Glomerular visceral epithelial cell (primary cell): ENCODE measurements around the gene RIBC1.
"Not testable (repeated sequence)": the region's sequence is repeated elsewhere in the genome, so short reads cannot be mapped to it uniquely, and the experiment has no call there.

Experiments
- DNase-seq: peaks from one replicate; pipeline ENCODE4 v3.0.0-alpha.2; 2016; ENCODE audit errors: extremely low spot score

Gene RIBC1

DNA sequence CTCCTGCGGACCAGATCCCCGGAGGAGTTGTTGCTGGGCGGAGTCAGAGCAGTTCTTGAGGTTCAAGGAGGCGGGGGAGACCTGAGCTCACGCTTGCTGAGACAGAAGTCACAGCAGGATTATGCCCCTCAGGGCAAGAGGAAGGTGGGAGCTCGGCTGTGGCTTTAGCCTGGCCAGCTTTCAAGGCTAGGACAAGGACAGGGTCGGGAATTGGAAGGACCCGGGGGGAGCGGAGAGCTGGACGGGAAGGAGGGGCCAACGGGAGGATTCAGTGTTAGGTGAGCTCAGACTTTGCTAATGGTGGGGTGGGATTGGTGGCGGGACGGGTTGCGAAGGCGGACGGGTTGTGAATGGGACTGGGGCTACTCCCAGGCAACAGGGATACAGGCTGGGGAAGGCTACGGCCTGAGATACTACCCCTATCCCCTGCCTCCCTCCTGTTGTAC lies at the start of gene RIBC1:
Gene RIBC1, plus strand, starts transcription at position 13 of the 446 bp plus-strand sequence. CDS start 3,404 bp downstream, outside the sequence.
- DNase-seq = no peak

DNA sequence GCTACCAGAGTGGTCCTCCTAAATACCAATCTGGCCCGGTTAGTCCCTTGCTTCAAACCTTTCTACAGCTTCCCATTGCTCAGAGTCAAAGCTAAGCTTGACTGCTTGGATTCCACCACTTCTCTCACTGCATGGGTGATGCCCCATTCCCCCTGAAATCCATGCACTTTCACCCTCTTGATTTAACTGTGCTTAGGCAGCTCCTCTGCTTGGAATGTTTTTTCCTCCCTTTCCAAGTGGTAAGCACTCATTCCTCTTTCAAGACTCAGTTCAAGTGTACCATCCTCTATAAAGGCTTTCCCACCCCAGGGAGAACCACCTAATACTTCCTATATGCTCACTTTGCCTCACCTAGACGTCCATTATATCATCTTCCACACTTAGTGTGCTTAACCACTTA lies 49.4 kb upstream of the RIBC1 start:
- DNase-seq = no peak

DNA sequence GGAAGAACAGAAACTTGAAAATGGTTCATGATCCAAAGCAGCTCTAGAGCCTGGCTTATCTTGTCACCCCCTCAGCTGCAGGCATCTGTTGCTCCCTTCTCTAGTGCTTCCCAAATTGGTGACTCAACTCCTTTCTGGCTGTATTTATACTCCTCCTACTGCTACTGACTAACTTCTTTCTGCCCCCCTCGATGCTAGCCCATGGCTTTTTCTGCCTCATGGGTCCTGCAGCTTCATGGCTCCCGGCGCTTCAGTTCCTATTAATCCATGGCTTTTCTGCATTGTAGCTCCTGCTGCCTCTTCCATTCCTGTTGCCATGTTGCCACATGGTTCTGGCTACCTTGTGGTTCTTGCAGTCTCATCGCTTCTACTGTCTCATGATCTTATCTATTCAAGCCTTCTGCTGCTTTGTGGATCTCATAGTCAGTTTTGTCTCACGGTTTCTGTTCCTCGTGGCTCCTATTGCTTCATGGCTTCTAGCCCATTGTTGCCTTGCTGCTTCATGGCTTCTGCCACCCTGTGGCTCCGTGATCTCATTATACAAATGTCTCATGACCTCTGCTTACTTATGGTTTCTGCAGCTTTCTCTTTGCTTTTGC lies 48.4 kb upstream of the RIBC1 start:
- no peak for DNase-seq

DNA sequence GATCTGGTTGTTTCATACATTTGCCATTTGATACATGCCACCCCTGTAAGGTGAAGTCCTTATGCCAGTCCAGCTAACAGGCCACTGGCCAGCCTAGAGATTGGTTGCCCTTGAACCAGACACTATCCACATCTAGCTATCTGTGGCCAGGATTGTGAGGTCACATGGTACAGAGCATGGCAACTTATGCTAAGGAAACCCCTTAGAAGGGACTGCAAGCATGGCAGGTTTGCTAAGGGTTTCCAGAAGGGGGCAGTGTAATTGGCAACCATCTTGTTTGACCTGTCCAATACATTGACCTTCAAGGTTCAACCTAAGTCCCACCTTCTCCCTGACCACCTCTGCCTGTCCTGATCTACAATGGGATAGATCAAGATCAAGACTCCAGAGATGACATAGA lies 47.8 kb upstream of the RIBC1 start:
- DNase-seq = no peak

DNA sequence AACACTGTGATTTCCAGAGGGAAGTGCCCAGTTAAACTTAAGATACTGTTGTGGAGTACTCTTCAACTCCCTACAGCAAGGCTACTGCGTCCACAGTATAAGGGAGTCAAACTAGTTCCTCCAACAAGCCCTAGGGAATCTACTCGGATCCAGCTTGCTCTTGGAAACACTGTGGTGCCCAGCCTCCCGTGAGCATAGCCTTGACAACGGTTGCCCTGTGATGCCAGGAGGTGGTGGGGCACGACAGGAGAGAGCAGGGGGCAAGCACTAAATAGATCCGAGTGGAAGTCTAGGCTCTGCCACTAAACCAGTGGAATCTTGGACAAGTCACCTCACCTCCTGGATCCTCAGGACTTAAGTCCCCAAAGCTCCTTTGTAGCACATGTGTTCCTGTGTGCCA lies 45.8 kb upstream of the RIBC1 start:
- DNase-seq = no peak

DNA sequence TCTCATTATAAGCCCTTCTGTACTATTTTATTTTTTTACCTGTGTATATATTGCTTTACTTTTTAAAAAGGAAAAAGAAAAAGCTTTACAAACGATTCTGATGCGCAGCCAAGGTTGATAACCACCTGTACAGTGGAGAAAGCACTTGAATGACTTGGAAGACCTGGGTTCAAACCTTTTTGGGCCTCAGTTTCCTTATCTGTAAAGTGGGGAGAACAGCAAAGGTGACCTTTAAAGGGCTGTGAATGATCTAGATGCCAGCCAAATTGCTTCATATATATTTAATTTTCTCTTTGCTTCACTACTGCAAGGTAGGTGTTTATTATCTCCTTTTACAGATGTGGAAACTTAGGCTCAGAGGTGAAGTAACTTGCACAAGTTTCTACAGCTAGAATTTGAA lies 45.2 kb upstream of the RIBC1 start:
- no peak for DNase-seq

DNA sequence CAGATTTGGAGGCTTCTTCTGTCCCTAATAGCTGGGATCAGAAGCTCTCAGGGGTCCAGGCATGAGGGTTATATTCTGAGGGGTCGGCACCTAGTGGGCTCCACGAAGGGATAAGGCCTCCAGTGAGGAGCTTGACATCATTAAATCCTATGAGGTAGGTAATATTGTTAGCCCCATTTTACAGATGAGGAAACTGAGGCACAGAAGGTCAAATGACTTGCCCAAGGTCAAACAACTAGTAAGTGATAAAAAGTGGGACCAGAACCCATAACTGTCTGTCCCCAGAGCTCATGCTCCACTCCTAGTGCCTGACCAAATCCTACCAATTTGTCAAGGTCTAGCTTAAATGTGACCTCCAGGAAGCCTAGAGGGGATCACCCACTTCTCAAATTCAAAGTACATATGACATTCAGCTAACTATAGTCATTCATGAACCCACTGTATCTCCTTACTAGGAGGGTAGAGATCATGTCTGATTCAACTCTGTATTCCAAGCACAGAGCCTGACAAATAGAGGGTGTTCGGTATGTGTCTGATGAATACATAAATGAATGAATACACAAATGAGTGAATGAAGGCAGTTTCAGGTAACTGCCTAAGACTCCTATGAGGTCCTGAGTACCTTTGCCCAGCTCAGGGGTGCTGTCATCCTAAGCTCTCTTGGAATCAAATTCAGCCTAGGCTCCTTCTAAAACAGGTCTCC lies 43.5 kb upstream of the RIBC1 start:
- no peak for DNase-seq

DNA sequence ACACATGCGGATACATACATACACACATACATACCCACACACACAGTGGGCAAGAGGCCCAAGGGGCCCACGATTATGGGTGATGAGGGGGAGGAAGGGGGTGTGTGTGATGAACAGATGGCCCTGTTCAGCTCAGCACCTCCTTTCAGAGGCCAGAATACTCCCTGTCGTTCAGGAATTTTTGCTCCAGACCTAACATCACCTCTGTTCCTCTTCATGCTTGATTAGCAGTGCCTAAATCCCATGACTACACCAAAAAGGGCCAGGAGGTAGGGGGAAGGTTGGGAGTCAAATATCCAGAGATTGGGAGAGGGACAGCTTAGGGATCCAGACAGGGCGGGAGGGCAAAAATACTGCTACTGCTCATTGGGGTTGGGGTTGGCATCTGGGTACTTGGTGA lies 42.9 kb upstream of the RIBC1 start:
- peak; percentile 3 for DNase-seq

DNA sequence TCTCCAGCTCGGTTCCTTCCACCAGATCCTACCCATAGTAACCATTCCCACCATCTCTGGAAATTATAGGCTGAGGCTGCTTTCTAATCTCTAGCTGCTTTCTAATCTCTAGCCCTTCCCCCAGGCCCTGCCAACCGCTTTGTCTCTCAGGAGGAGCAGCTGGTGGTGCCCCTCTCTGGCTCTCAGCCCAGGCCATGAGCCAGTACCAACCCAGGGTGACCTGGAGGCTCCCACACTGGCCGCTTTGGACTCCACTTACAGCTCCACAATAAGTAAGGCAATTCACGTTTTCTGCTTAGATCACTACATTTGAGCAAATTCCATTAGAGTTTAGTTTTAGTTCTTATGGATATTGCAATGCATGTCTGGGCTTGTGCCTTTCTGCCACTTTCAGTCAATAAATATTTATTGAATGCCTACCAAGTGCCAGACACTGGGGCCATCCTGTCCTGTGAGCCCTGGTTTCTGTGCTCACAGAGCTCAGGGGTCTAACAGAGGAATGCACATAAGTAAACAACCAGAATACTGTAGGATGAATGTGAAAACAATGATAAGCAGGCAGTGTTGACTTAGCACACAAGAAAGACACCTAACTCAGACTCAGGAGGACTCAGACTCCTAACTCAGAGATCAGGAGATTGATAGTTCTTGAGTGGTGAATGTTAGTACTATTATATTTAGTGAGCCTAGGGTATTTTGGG lies 39.1 kb upstream of the RIBC1 start:
- DNase-seq = no peak

DNA sequence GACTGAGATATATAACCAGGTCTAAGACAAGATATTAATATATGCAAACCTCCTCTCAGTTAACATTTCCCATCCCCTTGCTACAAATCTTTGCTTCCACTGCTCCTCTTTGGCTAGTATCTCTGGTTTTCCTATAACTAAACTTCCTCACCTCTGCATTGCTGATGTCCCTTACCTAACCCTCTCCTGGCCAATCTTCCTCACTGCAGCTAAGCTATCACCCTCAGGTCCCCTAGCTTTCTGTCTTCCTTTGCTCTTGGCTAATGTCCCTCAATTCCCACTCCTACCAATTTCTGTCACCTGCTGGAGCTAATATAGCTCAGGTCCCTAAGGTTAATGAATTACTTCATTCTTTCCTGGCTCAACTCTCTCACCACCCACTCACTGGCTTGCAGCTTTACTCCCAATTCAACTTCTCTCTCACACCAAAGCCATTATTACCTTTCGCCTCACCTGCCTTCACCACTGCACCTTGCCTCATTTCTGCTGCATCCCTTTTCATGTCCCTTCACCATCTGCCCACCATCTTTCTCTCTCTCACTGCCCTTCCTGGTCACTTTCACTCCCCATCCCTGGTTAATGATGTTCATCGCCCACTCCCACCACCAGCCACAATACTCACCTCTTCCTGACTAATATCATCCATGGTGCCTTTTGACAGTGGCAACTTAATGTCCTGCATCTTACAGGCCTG lies 26.9 kb upstream of the RIBC1 start:
- no peak for DNase-seq

DNA sequence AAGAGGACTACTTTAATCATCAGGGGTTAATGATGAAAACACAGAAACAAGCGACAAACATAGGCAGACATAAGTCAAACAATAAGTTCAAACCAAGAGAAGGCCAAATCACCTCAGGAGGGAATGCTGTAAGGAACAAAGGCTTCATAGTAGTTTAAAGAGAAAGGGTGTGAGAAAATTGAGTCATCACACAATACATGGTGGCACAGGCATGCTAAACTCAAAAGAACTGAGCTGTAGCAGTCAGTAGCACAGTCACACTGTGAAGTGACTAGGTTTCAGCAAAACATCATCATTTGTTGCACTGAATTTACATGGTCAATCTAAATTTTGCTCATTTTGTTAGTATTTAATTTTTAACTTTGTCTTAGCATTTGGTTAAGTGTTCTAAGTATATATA lies 24.5 kb upstream of the RIBC1 start:
- no peak for DNase-seq

DNA sequence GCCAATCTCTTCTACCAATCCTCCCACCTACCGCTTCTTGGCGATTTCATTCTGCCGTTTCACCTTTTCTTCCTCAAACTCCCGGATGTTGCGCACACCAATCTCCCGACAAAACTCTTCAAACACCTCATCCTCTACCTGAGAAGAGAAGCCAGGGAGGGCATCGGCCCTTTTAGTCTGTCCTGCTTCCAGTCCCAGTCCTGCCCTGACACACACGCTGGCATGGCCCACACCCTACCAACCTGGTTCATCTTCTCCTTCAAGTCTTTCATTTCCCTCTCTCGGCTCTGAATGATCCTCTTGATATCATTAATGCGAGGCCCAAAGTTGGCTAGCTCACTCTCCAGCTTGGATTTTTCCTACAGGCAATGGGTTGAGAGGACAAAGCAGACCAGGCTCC lies 19.1 kb upstream of the RIBC1 start:
- no peak for DNase-seq

DNA sequence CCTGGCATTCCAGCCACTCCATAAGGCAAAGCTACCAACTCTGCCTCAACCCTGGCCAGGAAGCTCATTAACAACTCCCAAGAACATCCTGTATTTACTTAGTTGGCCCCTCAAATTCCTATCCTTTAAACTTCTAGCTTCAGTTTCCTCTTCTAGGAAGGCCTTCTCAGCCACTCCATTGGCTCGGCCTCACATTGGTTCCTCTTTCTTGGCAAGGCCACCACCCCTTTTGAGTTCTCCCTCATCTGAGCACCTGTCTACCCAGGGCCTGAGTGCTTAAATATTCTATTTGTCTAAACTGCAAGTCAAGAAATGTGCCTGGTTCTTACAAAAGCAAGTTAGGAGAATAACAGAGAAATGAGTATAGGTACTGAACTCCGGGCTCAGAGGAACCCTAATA lies 10.2 kb upstream of the RIBC1 start:
- DNase-seq = no peak

DNA sequence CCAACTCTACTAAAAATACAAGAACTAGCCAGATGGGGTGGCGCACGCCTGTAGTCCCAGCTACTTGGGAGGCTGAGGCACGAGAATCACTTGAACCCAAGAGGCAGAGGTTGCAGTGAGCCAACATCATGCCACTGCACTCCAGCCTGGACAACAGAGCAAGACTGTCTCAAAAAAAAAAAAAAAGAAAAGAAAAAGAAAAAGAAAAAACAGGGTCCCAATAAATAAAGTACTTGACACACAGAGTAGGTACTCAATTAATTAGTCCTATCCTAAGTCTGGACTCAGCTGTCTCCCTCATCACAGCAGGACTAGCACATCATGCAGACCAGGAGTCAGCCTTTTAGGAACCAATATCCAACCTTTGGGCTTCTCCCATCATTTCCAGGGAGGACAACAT lies 2.3 kb upstream of the RIBC1 start:
- not testable (repeated sequence) for DNase-seq

DNA sequence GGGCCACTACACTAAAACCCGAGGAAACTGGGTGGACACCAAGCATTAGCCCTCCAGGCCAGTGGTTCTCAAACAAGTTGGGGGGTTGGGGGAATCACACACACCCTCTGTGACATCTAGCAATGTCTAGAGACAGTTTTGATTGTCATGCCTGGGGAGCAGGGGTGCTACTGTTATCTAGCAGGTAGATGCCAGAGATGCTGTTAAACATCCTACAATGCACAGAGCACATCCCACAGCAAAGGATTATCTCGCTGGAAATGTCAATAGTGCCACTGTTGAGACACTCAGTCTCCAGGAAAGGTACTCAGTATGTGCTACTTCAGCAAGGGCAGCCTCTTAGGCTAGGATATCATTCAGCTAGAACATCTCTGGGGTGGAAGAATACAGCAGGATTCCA lies 1.5 kb upstream of the RIBC1 start:
- DNase-seq = no peak

DNA sequence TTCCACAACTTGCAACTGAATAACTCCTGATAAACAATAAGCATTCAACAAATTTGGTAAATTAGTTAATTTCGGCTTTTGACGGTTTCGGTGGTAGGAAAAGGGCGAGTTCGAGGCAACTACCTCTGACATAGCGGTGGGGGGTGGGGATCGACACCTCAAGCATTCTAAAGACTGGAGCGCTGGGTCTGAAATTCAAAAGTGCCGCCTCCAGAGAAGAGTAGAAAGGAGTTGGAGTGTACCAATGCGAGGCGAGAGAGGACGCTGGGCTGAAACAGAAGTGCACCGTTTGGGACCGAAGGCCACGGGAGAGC lies 944 bp upstream of the RIBC1 start:
- DNase-seq = no peak

DNA sequence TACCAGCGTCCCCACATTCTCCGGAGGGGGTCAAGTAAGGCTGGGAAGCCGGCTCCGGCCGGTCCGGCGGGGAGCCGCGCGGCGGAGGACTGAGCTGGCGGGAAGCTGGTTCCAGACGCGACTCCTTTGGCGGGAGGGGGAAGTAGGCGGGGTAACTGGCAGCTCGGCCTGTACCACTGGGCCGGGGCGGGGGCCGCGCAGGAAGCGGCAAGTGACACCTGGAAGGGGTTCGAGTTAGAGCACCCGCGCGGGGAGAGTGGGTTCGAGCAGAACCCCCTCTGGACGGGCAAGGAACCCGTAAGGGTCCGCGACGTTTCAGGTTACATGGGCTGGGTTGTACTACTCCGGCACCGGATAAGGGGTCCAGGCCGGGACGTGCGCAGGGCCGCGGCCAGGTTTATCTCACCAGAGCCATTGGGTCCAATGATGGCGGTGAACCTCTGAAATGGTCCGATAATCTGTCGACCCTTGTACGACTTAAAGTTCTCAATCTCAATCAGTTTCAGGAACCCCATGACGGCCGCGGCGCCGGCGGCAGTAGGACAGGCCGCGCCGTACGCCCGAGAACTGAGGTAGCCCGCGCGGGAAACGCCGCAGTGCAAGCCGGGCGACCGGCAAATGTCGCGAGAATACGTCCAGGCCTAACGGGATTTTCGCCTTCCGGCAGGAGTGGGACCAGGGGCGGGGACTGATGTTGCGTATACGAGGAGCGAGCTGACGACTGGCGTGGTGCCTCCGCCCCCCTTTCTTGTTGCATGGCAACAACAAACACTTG lies 400 bp upstream of the RIBC1 start, which contains the start of gene SMC1A:
Gene SMC1A, minus strand, starts transcription at position 569 of the 775 bp plus-strand sequence. Its CDS starts 54 bp downstream, at position 515.
- peak; percentile 96 for DNase-seq

DNA sequence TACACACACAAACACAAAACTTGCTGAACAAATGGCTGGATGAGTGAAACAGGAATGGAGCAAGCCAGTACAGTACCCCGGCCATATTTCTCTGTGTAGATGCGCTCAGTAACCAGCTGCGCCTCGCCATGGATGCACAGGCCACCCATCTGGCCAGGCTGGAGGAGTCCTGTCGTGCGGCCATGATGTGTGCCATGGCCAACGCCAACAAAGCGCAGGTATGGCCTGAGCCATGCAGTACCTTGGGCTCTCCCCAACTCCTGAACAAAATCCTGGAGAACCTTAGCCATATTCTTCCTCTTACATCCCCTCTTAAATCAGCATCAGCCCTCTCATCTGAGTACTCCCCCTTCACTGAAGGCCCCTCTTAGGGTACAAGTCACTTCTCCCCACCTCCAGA lies 7.1 kb downstream of the RIBC1 start:
- DNase-seq = no peak

DNA sequence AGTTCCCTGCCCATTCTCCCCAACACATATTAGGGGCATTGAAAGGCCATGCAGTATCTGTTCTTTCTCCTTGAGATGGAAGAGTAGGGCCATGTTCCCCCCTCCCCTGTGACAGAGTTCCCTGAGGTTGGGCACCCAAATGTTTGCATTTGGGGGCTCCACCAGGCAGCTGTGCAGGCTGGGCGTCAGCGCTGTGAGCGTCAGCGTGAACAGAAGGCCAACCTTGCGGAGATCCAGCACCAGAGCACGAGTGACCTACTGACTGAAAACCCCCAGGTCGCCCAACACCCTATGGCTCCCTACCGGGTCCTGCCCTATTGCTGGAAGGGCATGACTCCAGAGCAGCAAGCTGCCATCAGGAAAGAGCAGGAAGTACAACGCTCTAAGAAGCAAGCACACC lies 7.6 kb downstream of the RIBC1 start:
- no peak for DNase-seq

DNA sequence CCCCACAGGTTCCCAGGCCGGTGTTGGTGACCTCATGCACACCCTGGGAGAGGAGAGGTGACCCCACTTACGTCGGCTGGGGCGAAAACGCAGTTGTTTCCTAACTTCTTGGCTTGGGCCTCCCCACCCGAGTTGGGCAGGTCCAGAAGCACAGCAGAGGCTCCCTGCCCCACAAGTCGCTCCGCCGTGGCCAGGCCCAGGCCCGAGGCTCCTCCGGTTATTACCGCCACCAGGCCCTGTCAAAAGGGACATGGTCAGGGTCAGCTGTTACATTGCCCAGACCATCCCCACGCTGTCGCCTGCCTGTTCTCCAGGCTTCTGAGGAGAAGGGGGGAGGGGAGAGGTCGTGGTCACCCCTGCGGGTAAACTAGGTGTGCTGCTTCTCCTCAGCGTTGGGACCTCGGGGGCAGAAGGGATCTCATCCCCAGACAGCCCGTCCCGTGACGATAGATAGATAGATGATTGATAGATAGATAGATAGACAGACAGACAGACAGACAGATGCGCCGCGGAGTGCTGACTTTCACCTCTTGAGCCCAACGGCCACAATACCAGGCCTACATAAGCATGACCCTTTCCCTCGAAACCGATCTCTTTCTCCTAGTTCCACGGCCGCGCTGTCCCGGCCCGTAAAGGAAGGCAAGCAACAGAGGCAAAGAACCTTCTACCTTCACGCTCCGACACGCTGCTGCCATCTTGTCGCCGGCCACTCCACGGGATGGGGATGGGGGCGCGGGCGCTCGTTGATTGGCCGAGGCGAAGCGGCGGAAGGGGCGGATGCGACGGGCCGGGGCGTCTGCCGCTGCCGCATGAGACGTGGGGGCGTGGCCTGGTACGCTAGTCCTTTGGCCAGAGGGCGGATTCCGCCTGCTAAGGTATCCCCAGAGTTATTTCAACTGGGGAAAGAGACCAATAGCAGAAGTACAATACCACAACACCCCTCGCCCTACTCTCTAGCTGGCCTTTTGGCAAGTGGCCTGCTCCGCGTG lies 11.3 kb downstream of the RIBC1 start, which contains the start of gene HSD17B10:
Gene HSD17B10, minus strand, starts transcription at position 720 of the 989 bp plus-strand sequence. Its CDS starts 25 bp downstream, at position 695.
- peak; percentile 81 for DNase-seq
